HG02610 (cell line): ENCODE data around the gene CARTPT.
A peak's percentile ranks its signal among the peaks of the same experiment; 100 is the strongest.

Experiments used
- ATAC-seq: cut with Tn5 transposase; IDR thresholded peaks from one replicate; pipeline ENCODE4 v1.9.1; 2021; ENCODE audit warnings: mild to moderate bottlenecking, moderate library complexity; ENCODE audit not compliant: unreplicated experiment

The CARTPT gene

DNA sequence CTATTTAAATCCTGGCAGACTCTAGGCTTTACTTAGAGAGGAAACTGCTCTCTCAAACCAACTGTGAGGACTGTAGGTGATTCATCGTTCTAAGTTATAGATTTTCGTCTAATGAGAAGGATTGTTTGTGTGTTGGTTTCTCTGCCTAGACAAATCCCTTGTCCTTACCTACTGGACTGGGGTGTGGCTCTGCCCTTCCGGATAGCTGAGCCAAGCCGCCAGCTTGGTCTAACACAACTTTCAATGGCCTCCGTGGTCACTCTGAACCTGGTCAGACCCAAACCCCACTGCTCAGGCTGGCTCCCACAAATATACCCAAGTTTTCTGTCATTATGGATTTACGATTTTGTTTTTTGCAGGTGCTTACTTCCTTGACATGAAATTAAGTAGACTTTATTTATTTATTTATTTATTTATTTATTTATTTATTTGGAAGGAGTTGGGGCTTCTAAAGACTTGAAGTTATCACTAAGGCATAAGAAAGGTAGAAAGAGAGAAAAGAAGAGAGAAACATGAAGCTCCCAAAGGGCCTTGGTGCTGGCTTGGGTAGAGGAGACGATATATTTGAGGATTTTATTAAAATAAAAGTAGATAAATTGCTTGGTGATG, 19.0 kb downstream of the CARTPT start:
- no peak for ATAC-seq

DNA sequence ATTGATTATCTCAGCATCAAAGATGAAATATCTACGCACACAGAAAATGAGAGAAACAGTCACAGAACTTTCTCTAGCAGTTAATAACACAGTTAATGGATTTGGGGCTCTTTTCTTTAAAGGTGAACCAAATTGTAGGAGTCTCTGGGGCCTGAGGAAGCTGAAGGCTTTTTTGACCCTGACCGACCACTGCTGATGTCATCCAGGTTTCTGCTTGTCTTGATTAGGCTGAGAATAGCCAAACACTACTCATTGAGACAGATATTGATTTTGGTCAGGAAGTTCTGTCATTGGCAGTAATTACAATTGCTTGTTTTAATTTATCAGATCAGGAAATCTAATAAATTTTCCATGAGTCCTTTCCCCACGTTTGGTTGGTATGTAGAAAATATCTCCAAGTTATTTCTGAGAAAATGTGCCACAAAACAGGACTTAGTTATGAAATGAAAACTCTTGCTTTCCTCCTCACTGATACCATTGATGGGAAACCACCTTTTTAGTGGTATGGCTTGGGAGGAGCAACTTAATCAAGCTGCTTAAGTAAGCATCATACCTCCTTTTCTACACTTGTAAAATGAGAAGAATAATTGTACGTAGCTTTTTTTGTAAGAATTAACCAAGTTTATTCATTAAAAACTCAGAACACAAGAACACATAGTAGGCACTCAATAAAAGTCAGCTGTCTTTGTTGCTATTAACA, 19.7 kb downstream of the CARTPT start:
- no peak for ATAC-seq

DNA sequence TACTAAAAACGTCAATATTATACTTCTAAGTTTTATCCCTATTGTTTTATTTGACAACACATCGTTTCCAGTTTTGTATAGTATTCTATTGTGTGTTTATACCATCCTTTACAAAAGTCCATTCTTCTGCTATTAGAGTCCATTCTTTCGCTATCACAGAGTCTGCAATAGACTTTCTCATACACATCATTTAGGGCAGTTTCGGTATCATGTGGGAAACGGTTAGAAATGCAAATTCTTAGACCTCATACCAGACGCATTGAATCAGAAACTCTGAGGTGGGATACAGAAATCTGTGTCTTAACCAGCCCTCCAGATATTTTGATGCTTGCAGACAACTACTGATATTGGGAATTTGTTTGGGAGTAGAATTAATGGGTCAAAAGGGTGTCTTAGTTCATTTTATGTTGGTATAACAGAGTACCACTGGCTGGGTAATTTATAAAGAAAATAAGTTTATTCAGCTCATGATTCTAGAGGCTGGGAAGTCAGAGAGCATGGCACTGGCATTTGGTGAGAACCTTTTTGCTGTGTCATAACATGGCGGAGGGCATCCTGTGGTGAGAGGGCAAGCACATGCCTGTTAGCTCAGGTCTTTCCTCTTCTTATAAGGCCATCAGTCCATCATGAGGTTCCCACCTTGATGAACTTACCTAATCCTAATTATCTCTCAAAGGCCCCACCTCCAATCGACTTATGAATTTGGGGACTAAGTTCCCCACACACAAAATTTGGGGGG, 21.1 kb downstream of the CARTPT start:
- peak; percentile 80 for ATAC-seq

DNA sequence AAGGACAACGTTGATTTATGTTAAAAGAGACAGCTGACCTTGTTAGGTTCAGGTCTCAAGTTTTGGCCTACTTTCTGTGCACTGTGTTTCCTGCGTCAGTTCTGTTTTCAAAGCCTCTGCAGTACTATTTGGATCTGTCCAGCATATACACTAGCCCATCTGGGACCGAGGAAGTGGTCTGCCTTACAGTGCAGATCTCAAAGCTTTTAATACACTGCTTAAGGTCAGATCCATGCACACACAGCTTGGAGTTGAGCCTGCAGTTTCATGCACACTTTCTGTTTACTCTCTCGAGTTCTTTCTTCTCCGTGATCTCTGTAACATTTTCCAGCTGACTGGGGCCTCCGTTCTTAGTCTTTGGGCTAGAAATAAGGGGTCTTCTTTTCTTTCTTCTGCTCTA, 24.1 kb downstream of the CARTPT start:
- no peak for ATAC-seq

DNA sequence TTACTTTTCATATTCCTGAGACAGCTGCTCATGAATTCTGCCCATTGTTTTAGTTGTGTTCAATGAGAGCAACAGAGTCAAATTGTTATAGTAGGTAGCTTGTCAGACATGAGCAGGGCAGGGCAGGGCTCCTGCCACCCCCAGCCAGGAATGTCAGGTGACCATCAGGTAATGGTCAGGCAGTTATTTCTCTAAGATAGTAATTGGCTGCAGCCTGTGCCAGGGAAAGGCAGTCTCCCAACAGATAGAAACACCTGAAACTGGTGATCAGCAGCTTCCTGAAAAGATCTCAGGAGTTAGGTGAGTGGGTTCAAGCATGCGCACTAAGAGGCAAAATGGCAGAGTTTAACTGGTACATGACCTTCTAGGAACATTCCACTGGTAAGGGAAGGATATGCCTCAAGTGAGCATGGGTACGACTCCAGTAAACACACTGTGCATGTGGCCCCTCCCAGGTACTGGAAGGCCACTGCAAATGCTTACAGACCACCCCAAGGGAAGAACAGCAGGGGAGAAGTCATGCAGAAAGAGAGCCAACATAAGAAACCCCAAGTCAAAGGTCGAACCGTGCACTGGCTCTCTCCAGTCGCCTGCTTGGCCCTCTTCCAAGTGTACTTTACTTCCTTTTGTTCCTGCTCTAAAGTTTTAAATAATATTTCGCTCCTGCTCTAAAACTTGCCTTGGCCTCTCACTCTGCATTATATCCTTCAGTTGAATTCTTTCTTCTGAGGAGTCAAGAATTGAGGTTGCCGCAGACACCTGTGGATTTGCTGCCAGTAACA, 25.1 kb downstream of the CARTPT start:
- no peak for ATAC-seq

DNA sequence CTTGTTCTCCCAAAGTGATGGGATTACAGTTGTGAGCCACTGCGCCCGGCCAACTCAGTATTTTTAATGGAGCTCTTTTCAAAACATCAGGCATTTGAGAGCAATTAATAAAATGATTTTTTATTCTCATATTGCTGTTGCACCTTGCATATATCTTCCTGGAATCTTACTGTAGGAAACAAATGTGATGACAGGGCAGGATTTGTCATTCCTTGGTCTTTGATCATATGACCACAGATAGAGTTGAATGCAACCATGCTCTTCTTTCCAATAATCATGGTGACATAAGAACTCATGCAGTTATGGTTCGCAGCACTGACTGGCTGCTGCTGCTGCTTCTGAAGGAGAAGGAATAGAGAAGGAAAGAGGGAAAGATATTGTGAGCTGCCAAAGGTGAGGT, 28.1 kb downstream of the CARTPT start:
- ATAC-seq: no peak

DNA sequence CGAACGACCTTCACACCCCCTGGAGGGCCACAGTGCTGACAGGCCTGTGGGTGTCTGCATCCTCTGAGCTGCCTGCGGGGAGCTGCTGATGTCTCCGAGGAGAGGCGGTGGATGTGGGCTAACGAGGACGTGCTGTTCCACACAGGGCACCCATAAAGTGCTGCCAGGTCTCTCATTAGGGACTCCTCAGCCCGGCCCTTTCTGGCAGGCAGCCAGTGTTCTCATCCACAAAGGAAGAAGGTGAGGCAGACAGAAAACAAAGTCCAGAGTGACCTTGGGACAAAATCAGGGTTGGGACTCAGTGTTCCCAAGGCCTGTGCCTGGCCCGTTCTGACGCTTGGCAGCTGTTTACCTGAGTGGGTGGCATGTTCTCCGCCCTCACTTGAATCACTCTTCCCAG, 29.3 kb downstream of the CARTPT start:
- ATAC-seq: no peak

DNA sequence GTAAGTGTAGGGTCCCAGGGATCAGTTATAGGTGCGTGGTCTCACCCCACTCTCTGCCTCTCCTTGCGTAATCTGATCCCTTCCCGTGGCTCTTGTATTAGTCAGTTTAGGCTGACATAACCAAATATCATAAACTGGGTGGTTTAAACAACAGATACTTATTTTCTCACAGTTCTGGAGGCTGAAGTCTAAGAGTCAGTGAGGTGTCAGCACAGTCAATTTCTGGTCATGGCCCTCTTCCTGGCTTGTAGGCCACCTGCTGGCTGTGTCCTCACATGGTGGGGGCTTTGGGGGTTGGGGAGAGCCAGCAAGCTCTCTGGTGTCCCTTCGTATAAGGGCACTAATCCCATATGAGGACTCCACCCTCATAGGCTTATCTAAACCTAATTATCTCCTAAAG, 32.3 kb downstream of the CARTPT start:
- ATAC-seq: no peak

DNA sequence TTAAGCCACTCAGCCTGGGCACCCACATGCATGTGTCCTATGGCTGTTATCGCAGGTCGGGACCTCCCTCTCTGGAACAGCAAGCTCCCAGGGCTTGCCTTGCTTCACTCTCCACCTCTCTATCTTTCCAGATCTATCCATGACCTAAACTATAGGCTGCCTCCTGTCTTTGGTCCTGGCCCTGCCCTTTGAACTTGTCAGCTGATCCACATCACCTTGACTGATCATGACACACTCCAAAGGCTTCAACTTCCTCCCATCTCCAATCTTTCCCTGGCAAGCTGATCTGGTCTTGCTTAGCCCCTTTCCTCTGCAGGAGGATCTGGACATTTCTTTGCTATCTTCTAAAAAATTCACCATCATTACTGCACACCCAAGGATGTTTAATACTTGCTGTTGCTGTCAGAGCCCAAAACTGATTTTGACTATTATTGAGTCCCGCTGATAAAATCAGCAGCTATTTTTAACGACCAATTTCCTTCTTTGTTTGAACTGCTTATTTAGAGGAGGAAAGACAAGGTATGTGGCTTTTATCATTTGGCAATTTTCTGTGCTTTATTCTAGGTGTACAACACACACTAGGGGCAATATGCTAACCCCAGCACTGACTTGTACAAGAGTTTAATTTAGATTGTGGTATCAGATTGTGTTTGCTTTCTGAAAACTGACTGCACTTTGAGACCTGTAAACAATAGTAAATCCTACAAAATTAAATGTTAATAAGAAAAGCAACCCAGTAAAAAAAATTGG, 33.5 kb downstream of the CARTPT start:
- no peak for ATAC-seq

DNA sequence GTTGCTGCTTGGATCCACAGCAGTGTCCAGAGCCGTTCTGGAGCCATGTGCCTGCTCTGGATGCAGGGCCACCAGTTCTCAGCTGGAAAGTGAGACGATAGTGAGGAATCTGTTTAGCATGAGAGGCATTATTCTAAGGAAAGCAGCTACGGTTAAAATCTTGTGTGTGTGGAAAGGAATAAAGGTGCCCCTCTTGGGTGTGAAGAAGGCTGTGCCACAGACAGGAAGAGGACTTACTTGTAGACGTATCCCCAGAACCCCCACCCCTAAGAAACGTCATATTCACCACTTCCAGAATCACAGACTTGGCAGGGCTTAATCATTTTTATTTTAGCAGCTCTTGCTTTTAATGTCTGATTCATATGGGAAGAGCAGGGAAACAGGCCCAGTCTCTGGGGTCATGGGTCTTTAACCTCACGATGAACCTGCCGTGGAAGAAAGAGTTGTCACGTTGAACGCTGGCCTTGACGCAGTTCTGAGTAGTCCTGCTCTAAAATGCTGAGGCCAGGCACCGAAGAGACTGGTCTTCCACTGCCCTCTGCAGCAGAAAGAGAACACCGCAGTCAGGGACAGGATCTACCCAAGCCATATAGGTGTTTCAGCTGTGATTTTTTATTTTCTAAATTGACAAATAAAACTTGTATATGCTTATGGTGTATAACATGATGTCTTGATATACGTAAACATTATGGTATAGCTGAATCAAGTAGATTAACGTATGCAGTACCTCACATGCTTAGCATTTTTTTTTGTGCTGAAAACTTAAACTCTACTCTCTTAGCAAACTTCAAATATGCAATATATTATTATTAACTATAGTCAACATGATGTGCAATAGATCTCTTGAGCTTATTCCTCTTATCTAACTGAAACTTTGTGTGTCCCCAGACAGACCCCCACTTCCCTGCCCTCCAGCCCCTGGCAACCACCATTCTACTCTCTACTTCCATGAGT, 38.8 kb downstream of the CARTPT start:
- ATAC-seq: no peak

DNA sequence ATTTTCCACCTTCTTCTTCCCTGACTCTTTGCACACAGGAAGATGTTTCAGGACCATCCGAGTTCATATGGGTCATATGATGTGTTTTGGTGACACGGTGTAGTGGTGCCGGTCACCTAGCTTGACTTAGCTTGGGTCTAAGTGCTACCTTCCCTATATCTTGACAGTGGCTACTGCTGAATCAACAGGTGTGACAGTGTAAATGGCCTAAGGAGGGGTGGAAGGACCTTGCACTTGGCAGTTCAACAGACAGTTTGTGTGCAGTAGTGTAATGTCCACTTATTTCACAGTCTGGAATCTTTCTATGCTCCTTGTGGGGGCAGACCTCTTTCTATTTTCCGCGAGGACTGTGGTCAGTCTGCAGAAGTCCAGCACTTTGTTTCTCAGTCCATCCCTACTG, 43.8 kb downstream of the CARTPT start:
- no peak for ATAC-seq

DNA sequence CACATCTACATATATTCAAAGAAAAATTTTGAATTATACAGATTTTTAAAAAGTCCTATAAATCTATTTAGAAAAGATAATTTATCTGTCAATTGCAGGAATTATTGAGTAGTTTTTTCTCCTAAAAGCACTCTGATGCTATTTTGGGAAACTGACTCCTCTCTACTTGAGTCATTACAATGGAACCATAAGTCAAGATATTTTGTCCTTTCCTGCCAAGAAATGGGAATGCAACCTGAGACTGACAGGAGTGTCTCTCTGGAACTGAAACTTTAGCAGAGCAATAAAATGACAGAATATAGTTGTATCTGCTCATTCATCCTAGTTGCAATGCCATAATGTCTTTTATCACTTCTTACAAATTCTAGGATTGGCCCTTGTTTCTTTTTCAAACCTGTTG, 48.6 kb downstream of the CARTPT start:
- no peak for ATAC-seq

DNA sequence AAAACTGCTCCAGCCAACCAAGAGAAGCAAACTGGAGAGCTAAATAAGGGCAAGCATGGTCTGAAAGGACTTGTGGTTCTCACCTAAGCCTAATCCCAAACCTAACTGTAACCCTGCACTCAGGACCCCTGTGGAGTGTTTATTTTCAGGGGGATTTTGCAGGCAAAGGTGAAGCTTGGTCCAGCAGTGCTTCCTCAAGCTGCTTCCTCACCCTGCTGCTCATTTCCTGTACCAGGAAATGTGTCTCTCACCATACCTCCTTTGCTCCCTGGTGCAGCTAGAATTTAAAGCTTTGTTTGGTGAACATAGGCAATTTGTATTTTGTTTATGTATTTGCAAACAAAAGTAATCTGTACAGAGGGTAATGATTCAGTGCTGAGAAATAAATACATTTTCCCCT, 50.2 kb downstream of the CARTPT start:
- no peak for ATAC-seq

DNA sequence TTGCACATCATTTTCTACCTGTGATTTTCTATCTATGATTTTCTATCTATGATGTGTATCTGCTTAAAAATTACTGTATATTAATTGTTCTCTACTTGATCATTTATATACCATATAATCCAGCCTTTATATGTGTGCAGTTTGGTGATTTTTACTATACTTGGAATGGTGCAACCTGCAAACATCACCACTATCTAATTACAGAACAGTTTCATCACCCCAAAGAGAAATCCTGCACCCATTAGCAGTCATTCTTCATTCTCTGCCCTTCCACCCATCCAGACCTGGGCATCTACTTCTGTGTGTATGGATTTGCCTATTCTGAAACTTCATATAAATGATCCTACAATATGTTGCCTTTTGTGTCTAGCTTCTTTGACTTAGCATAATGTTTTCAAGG, 51.3 kb downstream of the CARTPT start:
- ATAC-seq: no peak
